Esophagus mucosa (tissue), 1 donor: Measurements from ENCODE around the gene RTN4R. TPM values are rescaled to one million over a fixed set of nuclear protein-coding genes. Genes with fewer than 3 reads are reported as not detected.
A peak's percentile ranks its signal among the peaks of the same experiment; 100 is the strongest.

Source experiments
- ATAC-seq: fragments of 200-7000 bp; cut with Tn5 transposase; one replicate; pipeline ENCODE4 v1.9.1; 2020
- total RNA-seq: library from RNA; stranded (reverse); gene quantifications from one replicate; pipeline ENCODE4 v1.2.4, GENCODE V29; 2023
- donor health status: DM: yes; HTN: yes; CAD: no.

The RTN4R gene
- total RNA-seq, 1 donor from 2014 or later: 3.9 TPM

DNA sequence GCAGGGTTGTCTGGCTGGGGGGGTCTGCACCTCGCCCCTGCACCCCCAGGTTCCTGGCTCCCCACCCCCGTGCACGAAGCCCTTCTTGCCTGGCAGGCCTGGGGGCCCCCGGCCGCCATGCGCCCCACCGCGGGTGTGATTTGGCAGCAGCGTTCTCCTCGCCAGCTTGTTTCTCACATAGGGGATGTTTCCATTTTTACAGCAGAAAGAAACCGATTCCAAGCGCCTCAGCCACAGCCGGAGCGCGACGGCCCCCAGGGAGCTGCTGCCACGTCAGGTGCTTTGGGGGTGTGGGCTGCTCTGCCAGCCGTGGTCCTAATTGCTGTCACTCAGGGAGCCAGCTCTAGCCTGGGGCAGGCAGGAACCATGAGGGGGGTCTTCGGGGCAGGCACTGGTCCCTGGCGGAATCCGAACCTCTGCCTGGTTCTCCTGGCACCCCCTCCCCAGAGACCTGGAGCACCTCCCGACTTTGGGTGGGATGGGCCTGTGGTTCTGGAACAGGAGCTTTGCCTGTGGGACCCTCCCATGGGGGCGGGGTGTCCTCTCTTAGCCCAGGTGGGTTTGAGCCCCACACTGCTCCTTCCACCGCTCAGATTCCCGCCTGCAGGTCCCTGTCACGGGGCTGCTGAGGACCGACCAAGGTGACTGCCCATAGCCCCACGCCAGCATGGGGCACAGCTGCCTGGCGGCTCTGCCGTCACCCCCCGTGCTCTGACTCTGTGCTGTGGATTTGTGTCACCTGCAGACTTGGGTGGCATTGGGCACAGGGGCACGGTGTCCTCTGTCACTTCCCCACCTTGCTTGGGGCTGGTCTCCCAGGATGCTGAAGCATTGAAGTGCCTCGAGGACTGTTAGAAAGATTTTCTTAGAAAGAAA is 54.0 kb downstream of the RTN4R start:
- ATAC-seq: no peak

DNA sequence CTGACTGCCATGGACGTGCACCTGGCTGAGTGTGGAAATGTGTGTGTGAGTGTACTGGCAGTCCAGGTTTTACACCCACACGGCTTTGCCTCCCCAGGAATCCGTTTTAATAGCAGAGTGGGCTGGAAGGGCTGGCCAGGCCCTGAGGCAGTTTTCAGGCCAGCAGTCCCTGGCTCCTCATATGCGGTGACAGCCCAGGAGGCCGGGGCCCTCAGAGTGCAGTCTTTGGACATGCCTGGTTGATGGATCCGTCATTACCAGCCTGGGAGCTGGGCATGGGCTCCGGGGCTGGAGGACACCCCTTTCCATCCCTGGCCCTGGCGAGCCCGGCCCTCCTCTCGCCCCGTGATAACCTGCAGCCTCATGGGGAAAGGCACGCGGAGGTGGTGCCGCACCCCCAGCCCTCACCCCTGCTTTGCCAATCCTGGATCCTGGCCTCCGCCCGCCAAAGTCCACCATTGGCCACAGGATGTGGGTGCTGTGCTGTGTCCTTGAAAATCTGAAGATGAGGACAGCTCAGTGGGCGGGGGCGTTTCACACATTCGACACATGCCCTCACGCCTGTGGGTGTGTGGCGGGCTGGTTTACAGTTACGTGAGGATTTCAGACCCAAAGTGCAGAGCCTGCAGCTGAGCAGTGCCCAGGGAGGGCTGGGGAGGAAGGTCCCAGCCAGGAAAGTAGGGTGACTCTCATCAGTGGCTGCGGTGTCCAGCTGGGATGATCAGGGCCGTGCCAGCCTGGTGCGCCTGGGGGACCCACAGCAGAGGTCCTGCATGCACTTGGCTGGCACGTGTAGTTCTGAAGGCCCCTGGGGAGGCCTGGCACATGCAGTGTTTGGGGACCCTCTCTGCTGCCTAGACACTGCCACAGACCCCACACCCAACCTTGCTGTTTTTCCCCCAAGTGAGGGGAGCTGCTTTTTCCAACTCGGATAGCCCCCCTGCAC is 55.1 kb downstream of the RTN4R start:
- no peak for ATAC-seq

GRCh38 chr22:20211997-20212753 is 55.9 kb downstream of the RTN4R start:
- ATAC-seq: no peak

- no peak for ATAC-seq
Observed at GRCh38 chr22:20211409-20211996, 56.6 kb downstream of the RTN4R start.

DNA sequence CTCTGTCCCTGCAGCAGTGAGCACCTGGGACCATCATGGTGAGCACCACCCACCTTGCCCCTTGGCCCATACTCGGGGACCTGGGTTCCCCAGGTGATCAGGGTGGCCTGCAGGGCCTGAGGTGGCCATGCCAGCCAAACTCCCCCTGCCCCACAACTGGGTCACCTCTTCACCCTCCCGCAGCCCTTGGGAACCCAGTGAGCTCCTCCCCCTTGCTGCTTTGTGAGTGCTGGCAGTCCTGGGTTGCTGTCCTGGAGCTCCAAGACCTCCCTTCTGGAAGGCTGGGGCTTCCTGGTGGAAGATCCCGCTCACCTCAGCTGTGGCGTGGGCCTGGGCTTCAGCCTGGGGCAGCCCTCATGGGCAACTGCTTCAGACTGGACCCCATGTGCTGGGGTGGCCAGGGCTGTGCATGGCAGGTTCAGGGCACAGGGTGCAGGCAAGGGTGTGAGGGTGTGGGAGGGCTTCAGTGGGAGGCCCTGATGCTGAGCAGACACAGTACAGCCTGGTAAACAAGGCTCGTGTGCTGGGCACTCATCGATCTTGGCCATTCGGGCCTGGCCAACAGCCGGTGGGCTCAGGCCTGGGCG is 57.6 kb downstream of the RTN4R start:
- no peak for ATAC-seq

- ATAC-seq: no peak
Observed at GRCh38 chr22:20209761-20210250, 58.3 kb downstream of the RTN4R start.

DNA sequence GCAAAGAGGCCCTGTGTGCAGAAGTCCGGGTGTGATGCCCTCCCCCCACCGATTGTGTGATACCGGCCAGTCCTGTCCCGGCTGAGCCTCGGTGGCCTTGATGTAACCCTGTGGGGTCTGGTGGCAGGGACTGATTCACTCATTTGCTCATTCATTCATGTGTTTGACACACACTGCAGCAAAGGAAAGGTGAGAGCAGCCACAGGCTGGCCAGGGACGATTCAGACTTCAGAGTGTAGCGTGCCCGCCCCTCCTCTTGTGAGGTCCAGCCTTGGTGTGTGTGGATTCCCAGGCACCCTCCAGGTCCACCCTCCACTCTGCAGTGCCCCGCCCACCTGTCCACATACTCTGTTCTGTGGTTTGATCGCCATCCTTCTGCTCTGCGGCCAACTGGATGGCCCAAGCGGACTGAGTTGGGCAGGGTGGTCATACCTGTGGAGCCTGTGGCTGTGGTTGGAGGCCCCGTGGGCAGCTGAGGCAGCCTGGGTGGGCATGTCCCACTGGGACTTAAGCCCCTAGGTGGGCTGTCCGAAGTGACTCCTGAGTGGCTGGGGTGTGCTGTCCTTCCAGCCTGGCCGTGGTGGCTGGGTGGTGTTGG is 59.3 kb downstream of the RTN4R start:
- ATAC-seq: no peak

- no peak for ATAC-seq
Observed at GRCh38 chr22:20207277-20208025, 60.7 kb downstream of the RTN4R start.

GRCh38 chr22:20206709-20207215 is 61.4 kb downstream of the RTN4R start:
- peak; percentile 71 for ATAC-seq

GRCh38 chr22:20205964-20206708 is 62.0 kb downstream of the RTN4R start:
- ATAC-seq: peak; percentile 76

GRCh38 chr22:20205464-20205963 is 62.6 kb downstream of the RTN4R start:
- no peak for ATAC-seq

GRCh38 chr22:20204806-20205205 is 63.3 kb downstream of the RTN4R start:
- no peak for ATAC-seq

DNA sequence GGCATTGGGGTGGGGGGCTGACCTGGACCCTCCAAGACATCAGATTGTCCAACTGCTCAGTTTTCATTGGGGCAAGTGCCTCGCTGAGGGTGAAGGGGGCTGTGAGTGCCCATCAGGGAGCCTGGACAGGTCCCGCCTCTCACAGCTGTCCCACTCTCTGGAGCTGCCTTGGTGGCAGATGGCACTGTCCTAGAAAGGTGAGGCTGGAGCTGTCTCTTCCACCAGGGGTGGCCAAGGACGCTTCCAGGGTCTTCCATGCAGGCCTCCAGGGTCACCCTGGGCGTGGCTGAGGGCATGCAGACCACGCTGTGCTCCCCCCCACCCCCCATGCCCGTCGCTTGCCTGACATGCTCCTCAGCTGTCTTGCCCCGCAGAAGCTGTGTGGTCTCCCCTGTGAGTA is 63.8 kb downstream of the RTN4R start:
- no peak for ATAC-seq

DNA sequence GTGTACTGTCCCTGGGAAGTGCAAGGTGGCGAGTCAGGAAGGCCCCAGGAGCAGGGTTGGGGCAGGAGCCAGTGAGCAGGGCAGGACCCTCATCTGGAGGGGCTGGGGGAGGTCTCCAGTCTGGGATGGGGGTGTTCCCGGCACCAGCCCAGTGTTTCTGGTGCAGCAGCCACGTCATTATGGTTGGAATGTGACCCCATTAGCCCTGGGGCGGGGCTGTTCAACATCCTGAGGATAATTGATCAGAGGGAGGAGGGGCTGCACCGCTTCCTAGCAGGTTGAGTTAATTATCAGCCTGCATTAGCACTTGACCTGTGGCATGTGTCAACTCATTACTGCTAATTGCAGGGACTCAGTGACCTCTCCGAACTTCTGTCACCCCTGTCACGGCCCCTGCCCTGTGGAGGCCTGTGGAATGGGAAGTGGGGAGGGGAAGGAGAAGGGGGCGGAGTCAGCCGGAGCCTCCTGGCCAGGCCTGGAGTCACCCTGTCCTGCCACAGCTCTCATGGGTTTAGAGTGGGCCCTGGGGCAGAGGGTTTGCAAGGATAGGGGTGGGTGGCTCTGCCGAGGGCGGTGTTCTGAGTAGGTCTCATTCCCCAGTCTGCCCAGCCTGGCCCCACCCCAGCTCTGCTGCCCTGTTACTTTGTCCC is 64.4 kb downstream of the RTN4R start:
- no peak for ATAC-seq

GRCh38 chr22:20203142-20203551 is 65.0 kb downstream of the RTN4R start:
- no peak for ATAC-seq

DNA sequence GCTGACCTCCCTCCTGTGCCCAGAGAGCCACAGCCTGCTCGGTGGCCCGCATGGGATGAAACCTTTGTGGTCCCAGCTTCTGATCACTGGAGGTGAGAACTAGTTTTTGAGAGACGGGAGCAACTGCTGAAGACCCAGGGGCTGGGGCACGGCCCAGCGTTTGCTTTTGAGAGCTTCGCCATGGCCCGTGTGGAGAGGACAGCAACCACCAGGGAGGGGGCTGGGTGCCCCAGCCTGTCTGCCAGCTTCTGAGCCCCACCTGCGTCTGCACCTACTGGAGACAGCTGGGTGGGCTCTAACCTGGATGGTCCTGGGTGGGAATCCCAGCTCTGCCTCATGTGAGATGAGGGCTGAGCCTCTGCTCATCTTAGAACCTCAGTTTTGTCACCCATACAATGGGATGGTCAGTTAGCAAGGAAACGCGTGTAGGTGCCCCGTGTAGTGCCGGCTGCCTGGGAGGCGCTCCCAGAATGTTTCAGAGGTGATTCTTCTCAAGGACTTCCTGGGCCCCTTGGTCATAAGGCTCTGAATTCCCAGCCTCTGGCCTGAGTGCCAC is 66.2 kb downstream of the RTN4R start:
- no peak for ATAC-seq

- ATAC-seq: no peak
Observed at GRCh38 chr22:20199906-20200305, 68.2 kb downstream of the RTN4R start.

- no peak for ATAC-seq
Observed at GRCh38 chr22:20199413-20199842, 68.7 kb downstream of the RTN4R start.
